Activated CD4-positive, CD25-positive, alpha-beta regulatory T cell treated with anti-CD3 and anti-CD28 coated beads, Interleukin-2, amount 50 U/mL, for 16 hours (primary cell): ENCODE data around the gene BCOR.

Experiments
- DNase-seq: peaks from one replicate; pipeline ENCODE4 v3.0.0-alpha.2; 2020; ENCODE audit warnings: low read depth, low spot score

BCOR gene

DNA sequence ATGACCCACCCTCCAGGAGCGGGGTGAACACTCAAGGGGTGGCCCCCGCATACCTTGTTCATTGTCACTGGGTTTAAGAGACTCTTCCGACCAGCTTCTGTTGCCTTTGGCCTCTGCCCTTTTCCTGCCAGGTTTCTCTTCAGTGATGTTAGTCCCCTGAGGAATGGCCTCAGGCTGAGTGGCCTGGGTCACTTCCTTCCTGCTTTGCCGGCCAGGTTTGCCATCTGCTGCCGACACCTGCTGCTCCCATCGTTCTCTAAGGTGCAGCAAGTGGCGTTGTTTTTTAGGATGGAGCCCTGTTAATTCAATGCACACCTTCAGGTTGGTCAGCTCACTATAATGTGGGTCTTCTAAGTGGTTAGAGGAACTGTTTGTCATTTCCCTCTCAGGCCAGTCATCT, 34.2 kb downstream of the BCOR start:
- DNase-seq: no peak

GRCh38 chrX:40062525-40063155, 35.1 kb downstream of the BCOR start:
- DNase-seq: no peak

DNA sequence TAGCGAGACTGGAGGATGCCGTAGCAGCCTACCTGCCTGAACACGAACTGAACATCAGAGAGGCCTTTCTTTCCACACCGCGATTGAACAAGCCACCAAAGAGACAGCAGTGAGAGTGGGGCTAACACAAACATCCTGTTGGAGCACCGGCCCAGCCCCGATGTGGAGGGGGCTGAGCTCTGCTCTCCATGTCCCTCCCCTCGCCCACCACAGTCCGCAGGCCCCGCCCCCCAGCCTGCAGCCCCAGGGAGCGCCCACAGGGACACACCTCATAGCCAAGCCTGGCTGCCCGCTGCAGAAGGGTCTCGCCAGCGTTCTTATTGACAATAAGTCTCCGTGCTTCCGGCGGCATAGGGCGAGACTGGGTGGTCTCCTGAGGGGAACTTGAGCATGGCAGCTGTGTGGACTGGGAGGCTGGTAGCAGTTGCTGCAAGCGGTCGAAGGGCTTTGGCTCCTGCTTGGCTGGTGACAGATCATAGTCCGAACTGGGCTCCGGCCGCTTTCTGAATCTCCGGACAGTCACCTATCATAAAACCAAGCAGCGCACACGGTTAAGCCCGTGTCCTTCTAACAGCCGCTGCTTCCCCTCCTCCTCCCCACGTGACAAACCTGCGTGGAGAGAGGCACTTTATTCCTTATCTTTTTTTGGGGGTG, 35.8 kb downstream of the BCOR start:
- DNase-seq: no peak

- no peak for DNase-seq
These were observed 36.8 kb downstream of the BCOR start for GRCh38 chrX:40061005-40061404.

DNA sequence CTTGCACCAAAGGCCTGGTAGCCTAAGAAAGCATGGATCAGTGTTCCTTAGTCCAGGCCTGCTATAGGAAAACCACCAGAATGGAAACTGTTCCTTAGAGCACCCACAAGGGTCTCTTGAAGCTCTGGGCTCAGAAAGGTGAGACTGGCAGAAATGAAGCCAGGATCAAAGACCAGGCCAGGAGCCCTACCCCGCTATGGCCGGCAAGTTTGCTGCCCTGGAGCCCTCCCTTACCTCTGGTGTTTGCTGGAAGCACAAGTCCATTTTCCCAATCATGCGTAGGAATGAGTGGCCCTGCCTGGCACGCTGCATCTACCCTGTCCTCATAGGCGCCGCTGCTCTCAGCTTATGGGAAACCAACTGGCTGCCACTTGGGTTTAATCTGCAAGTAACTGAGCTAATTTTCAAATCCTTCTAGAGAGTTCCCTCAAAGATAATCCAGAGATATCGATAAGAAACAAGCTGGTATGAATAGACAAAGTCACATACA, 37.4 kb downstream of the BCOR start:
- DNase-seq: no peak

- DNase-seq: no peak
These were observed 39.0 kb downstream of the BCOR start for GRCh38 chrX:40058719-40059118.

- DNase-seq: no peak
These were observed 40.4 kb downstream of the BCOR start for GRCh38 chrX:40057405-40057804.

GRCh38 chrX:40056420-40056819, 41.3 kb downstream of the BCOR start:
- no peak for DNase-seq

DNA sequence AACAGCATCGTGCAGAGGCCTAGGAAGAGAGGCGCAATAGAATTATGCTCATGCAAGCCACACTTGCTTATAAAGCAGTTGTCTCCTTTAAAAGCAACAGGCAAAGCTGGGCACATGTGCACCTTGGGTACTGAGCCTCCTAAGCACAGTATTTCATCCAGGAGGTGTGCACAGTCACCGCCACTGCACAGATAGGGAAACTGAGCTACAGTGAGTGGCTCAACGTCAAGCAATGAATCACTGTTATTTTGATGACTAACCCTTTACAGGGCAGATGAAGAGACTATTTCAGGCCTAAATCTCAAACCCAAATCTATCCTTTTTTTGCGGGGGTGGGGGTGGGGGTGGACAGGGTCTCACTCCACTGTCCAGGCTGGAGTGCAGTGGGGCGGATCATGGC, 42.3 kb downstream of the BCOR start:
- no peak for DNase-seq

DNA sequence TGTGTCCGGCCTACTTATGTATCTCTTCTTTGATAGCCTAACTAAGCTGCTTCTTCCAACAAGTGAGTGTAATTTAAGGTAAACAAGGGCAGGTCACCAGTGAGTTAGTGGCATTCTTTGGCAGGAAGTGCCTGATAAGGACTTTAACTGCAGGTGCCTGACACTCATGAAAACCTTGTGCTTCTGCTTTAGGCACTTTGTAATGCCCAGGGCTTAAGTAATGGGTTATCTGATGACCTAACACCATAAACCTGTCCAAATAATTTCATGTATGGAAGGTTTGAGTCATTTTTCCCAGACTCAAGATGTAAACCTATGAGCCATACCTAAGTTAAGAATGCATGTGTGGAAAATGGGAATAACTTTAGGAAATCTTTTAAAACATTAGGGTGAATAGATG, 43.0 kb downstream of the BCOR start:
- no peak for DNase-seq

- DNase-seq: no peak
These were observed 47.2 kb downstream of the BCOR start for GRCh38 chrX:40050532-40050931.

- no peak for DNase-seq
These were observed 48.6 kb downstream of the BCOR start for GRCh38 chrX:40049084-40049641.

DNA sequence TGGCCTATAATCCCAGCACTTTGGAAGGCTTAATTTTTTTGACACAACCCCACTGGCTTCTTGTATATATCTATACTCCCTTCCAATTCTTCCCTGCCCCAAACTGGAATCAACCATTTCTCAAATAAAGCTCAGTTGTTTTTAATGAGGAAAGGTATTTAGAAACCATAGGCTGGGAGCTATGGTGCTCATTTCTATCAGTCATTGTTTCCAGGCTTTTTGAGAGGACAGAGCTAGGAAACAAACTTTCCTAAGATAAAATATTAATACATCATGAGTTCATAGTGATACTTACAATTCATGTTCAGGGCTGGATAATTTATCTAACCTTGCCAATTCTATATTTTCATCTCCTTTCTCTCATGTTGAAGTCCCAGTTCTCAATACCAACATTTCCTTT, 50.3 kb downstream of the BCOR start:
- DNase-seq: no peak

- DNase-seq: no peak
These were observed 53.9 kb downstream of the BCOR start for GRCh38 chrX:40043895-40044294.

GRCh38 chrX:40041915-40042314, 55.8 kb downstream of the BCOR start:
- no peak for DNase-seq

- no peak for DNase-seq
These were observed 56.9 kb downstream of the BCOR start for GRCh38 chrX:40040686-40041461.

DNA sequence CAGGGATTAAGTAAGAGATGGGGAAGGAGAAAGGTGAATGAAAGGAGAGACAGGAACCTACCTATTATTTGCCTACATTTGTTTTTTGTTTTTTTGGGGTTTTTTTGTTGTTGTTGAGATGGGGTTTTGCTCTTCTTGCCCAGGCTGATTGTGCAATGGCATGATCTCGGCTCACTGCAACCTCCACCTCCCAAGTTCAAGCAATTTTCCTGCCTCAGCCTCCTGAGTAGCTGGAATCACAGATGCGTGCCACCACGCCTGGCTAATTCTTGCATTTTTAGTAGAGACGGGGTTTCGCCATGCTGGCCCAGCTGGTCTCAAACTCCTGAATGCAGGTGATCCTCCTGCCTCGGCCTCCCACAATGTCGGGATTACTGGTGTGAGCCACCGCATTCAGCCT, 57.9 kb downstream of the BCOR start:
- DNase-seq: no peak

- DNase-seq: no peak
These were observed 60.4 kb downstream of the BCOR start for GRCh38 chrX:40037367-40037766.

DNA sequence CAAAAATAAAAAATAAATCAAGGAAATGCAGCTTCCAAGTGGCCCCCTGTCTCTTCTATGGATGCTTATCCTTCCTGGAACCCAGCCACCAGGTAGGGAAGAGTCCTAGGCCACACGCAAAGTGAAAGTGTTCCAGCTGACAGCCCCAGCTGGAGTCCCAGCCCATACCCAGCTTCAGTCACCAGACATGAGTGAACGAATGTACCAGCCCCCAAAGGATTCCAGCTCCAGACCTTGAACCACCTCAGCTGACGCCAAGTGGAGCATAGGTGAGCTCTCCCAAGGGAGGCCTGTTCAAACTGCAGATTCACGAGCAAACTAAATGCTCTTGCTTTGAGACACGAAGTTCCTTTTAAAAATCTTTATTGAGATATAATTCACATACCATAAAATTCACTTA, 62.0 kb downstream of the BCOR start:
- no peak for DNase-seq

- no peak for DNase-seq
These were observed 65.8 kb downstream of the BCOR start for GRCh38 chrX:40031911-40032310.

DNA sequence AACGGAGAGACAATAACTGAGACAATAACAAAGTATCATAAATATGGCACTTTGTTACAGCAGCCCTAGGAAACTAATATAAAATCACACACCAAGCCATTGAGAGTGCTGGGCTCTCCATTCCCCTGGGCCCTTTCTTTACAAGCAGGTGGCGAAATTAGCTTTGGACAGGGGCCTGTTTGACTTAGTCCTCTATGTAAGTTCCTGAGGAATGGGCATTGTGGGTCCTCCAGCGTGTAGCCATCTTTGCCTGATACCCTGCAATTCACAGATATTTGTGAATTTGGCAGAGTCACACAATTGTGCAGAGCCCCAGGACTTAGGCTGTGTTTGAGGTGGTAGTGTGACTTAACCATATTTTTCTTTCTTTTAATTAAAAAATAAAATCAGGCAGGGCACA, 67.6 kb downstream of the BCOR start:
- no peak for DNase-seq

- DNase-seq: no peak
These were observed 75.3 kb downstream of the BCOR start for GRCh38 chrX:40022421-40022820.

- no peak for DNase-seq
These were observed 76.1 kb downstream of the BCOR start for GRCh38 chrX:40021647-40022046.
